SK-N-SH treated with all-trans-retinoic acid at 6 μM for 48 hours (cell line): ENCODE results near the gene CPNE7.

ENCODE experiments used
- ATAC-seq: fragments of 200-7000 bp; cut with Tn5 transposase; 3 replicates; pipeline ENCODE4 v1.9.1; 2020; ENCODE audit warnings: mild to moderate bottlenecking, moderate library complexity
- ARNTL ChIP-seq: fragments of 450-650 bp; formaldehyde crosslinking; IDR thresholded peaks from 2 replicates; pipeline ENCODE4 v1.5.0; 2020; ENCODE audit warnings: low read depth, mild to moderate bottlenecking, moderate library complexity, borderline replicate concordance
- CSDC2 ChIP-seq: fragments of 250-450 bp; sonication (Bioruptor Pico); IDR thresholded peaks from 2 replicates; pipeline ENCODE4 v1.5.0; 2020; ENCODE audit warnings: mild to moderate bottlenecking, moderate library complexity
- CSRNP3 ChIP-seq: fragments of 250-450 bp; sonication (Bioruptor Pico); IDR thresholded peaks from 2 replicates; pipeline ENCODE4 v1.5.1; 2021; ENCODE audit warnings: mild to moderate bottlenecking, moderate library complexity
- ESRRG ChIP-seq: fragments of 250-450 bp; sonication (Bioruptor Pico); IDR thresholded peaks from 2 replicates; pipeline ENCODE4 v1.6.1; 2021; ENCODE audit warnings: mild to moderate bottlenecking
- GLIS3 ChIP-seq: fragments of 250-450 bp; sonication (Bioruptor Pico); IDR thresholded peaks from 2 replicates; pipeline ENCODE4 v1.5.0; 2020; ENCODE audit warnings: mild to moderate bottlenecking, moderate library complexity
- ISL1 ChIP-seq: fragments of 250-450 bp; sonication (Bioruptor Pico); IDR thresholded peaks from 2 replicates; pipeline ENCODE4 v2.1.2; 2022; ENCODE audit warnings: mild to moderate bottlenecking, moderate library complexity
- OSR1 ChIP-seq: fragments of 250-450 bp; sonication (Bioruptor Pico); IDR thresholded peaks from 2 replicates; pipeline ENCODE4 v1.8.0; 2022; ENCODE audit warnings: moderate library complexity, mild to moderate bottlenecking, inconsistent platforms
- PATZ1 ChIP-seq: fragments of 250-450 bp; sonication (Bioruptor Pico); IDR thresholded peaks from 2 replicates; pipeline ENCODE4 v1.8.0; 2020; ENCODE audit warnings: mild to moderate bottlenecking, moderate library complexity, borderline replicate concordance
- POU6F1 ChIP-seq: fragments of 250-450 bp; sonication (Bioruptor Pico); IDR thresholded peaks from 2 replicates; pipeline ENCODE4 v1.8.0; 2021; ENCODE audit warnings: low read depth, mild to moderate bottlenecking, moderate library complexity, borderline replicate concordance
- RARB ChIP-seq: fragments of 250-450 bp; sonication (Bioruptor Pico); IDR thresholded peaks from 2 replicates; pipeline ENCODE4 v1.8.0; 2021; ENCODE audit warnings: mild to moderate bottlenecking, moderate library complexity
- TCF4 ChIP-seq: fragments of 250-450 bp; sonication (Bioruptor Pico); IDR thresholded peaks from 2 replicates; pipeline ENCODE4 v1.8.0; 2021; ENCODE audit warnings: mild to moderate bottlenecking, moderate library complexity, borderline replicate concordance
- TOX ChIP-seq: fragments of 250-450 bp; sonication (Bioruptor Pico); IDR thresholded peaks from 2 replicates; pipeline ENCODE4 v1.8.0; 2021; ENCODE audit warnings: mild to moderate bottlenecking, moderate library complexity, borderline replicate concordance
- TSHZ2 ChIP-seq: fragments of 250-450 bp; sonication (Bioruptor Pico); IDR thresholded peaks from 2 replicates; pipeline ENCODE4 v1.5.0; 2020; ENCODE audit warnings: mild to moderate bottlenecking, moderate library complexity
- ZC3H10 ChIP-seq: fragments of 250-450 bp; sonication (Bioruptor Pico); IDR thresholded peaks from 2 replicates; pipeline ENCODE4 v1.5.1; 2021; ENCODE audit warnings: mild to moderate bottlenecking, moderate library complexity
- ZFP3 ChIP-seq: fragments of 250-450 bp; sonication (Bioruptor Pico); IDR thresholded peaks from 2 replicates; pipeline ENCODE4 v1.5.0; 2020; ENCODE audit warnings: mild to moderate bottlenecking, moderate library complexity
- ZFP30 ChIP-seq: fragments of 450-650 bp; formaldehyde crosslinking; IDR thresholded peaks from 2 replicates; pipeline ENCODE4 v1.5.0; 2022; ENCODE audit warnings: mild to moderate bottlenecking, moderate library complexity
- ZNF70 ChIP-seq: fragments of 450-650 bp; formaldehyde crosslinking; IDR thresholded peaks from 2 replicates; pipeline ENCODE4 v1.5.0; 2020; ENCODE audit warnings: mild to moderate bottlenecking, moderate library complexity
- ZNF8 ChIP-seq: fragments of 450-650 bp; formaldehyde crosslinking; IDR thresholded peaks from 2 replicates; pipeline ENCODE4 v1.5.0; 2020; ENCODE audit warnings: mild to moderate bottlenecking, moderate library complexity

Gene CPNE7

GRCh38 chr16:89554343-89554742, 21.2 kb upstream of the CPNE7 start:
- ATAC-seq, result no peak
- TF ChIP-seq ZFP30 (CRISPR knock-in tag), result no peak
- TF ChIP-seq ISL1 (CRISPR knock-in tag), result no peak
- TF ChIP-seq ESRRG (CRISPR knock-in tag), result no peak
- TF ChIP-seq ZFP3, result no peak
- no peak for TF ChIP-seq PATZ1 (CRISPR knock-in tag)
- TF ChIP-seq RARB, result no peak
- TF ChIP-seq ZNF70 (CRISPR knock-in tag), result no peak
- TF ChIP-seq ZC3H10 (CRISPR knock-in tag), result no peak
- TF ChIP-seq GLIS3 (CRISPR knock-in tag), result no peak
- no peak for TF ChIP-seq CSRNP3

GRCh38 chr16:89555265-89555664, 20.3 kb upstream of the CPNE7 start:
- no peak for ATAC-seq
- no peak for TF ChIP-seq CSRNP3

GRCh38 chr16:89555780-89556179, 19.8 kb upstream of the CPNE7 start:
- ATAC-seq, result no peak
- TF ChIP-seq ZFP3, result no peak
- TF ChIP-seq TOX (CRISPR knock-in tag), result no peak
- no peak for TF ChIP-seq TCF4
- TF ChIP-seq ZC3H10 (CRISPR knock-in tag), result no peak
- no peak for TF ChIP-seq TSHZ2 (CRISPR knock-in tag)
- TF ChIP-seq POU6F1 (CRISPR knock-in tag), result no peak

- peak; percentile 69 for ATAC-seq
- no peak for TF ChIP-seq ZNF8 (CRISPR knock-in tag)
- TF ChIP-seq PATZ1 (CRISPR knock-in tag), result no peak
- no peak for TF ChIP-seq ARNTL (CRISPR knock-in tag)
- TF ChIP-seq POU6F1 (CRISPR knock-in tag), result no peak
- TF ChIP-seq CSDC2 (CRISPR knock-in tag), result no peak
- no peak for TF ChIP-seq OSR1
- no peak for TF ChIP-seq CSRNP3
Measured at GRCh38 chr16:89556750-89557689, 18.5 kb upstream of the CPNE7 start.
